Right renal cortex interstitium (tissue), 3 donors: ENCODE data around the gene PRKACA. TPM values are rescaled to one million over a fixed set of nuclear protein-coding genes. Genes with fewer than 3 reads are reported as not detected.

Experiments
- DNase-seq, 3 donors: peaks; one replicate each; pipeline ENCODE4 v3.0.0-alpha.2; 2013; ENCODE audit warnings: low read depth in 3 of 3, low spot score in 2 of 3
- polyA plus RNA-seq, 3 donors: library from polyadenylated mRNA; unstranded; fragments of 120-200 nt; gene quantifications; one replicate each; pipeline ENCODE4 v1.2.1, GENCODE V29; 2013; ENCODE audit not compliant: insufficient read length in 3 of 3

The PRKACA gene
- polyA plus RNA-seq, 3 donors = 82.2 to 94.4 (median 86.0) TPM

GRCh38 chr19:14096272-14096992, 21.1 kb downstream of the PRKACA start:
- no peak for DNase-seq

- no peak for DNase-seq
These were observed 22.7 kb downstream of the PRKACA start for GRCh38 chr19:14094854-14095253.

GRCh38 chr19:14093117-14093823, 24.3 kb downstream of the PRKACA start:
- DNase-seq = no peak

GRCh38 chr19:14091813-14092462, 25.6 kb downstream of the PRKACA start:
- no peak for DNase-seq

- no peak for DNase-seq
These were observed 26.3 kb downstream of the PRKACA start for GRCh38 chr19:14091081-14091812.

GRCh38 chr19:14090509-14091080, 27.0 kb downstream of the PRKACA start, which contains the start of gene SAMD1:
Gene SAMD1 (minus strand): TSS chr19:14090751.
- DNase-seq = peak in 1 of 3 donors; percentile 76

GRCh38 chr19:14089662-14090508, 27.7 kb downstream of the PRKACA start:
- no peak for DNase-seq

- no peak for DNase-seq
These were observed 28.2 kb downstream of the PRKACA start for GRCh38 chr19:14089412-14089661.

- no peak for DNase-seq
These were observed 28.7 kb downstream of the PRKACA start for GRCh38 chr19:14088634-14089411.

GRCh38 chr19:14086098-14086497, 31.5 kb downstream of the PRKACA start:
- no peak for DNase-seq

- DNase-seq = no peak
These were observed 32.1 kb downstream of the PRKACA start, which contains the start of gene C19orf67 for GRCh38 chr19:14085309-14085995. Gene C19orf67 (minus strand): TSS chr19:14085783. CDS start chr19:14085627, 156 bp downstream.

GRCh38 chr19:14082675-14082960, 34.9 kb downstream of the PRKACA start:
- DNase-seq = no peak

GRCh38 chr19:14081797-14082674, 35.5 kb downstream of the PRKACA start:
- no peak for DNase-seq

- peak; percentile 100 for DNase-seq
These were observed 36.4 kb downstream of the PRKACA start for GRCh38 chr19:14080887-14081796.

- DNase-seq = no peak
These were observed 39.2 kb downstream of the PRKACA start for GRCh38 chr19:14078411-14078810.

- DNase-seq = no peak
These were observed 43.4 kb downstream of the PRKACA start for GRCh38 chr19:14073925-14074838.
